NCI-H2227 (cell line): Measurements from ENCODE around the gene OR5T3.
"Not testable (repeated sequence)": the region's sequence is repeated elsewhere in the genome, so short reads cannot be mapped to it uniquely, and the experiment has no call there.

Source experiments
- DNase-seq: peaks from one replicate; lab custom pipeline; 2025; ENCODE audit not compliant: unreplicated experiment; lab: John Stamatoyannopoulos, UW

OR5T3 gene

DNA sequence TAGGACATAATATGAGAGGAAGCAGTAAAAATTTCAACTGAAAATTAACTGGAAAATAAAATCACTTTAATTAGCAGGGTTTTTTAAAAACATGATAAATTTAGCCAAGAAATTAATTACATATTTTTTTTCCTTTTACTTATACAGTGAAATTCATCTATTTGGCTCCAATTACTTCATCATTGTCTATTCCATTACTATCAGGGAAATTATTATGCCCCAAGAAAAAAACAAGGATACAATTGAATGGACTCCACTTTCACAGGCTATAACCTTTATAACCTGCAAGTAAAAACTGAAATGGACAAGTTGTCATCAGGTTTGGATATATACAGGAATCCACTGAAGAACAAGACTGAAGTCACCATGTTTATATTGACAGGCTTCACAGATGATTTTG is at the start of gene OR5T3:
TSS of gene OR5T3 (plus strand) at position 301 of the 400 bp plus-strand sequence. CDS start at position 301, 0 bp downstream.
- DNase-seq, result no peak

DNA sequence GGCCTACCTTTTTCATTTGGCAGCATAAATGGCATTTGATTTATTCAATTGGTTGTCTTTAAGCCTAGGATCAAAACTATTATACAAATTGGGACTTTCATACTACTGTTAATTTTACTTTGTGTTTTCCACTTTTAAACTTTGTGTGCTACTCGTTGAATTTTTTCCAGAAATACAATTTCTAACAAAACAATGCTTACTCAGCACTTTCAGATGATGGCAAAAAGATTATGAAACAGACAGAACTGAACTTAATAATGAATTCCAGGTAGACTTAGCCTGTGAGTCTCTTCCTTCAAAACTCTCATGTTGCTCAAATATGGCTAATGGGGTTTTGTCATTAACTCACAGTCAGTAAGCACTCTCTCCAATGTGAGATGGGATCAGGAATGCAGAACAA is 44.3 kb upstream of the OR5T3 start:
- no peak for DNase-seq

DNA sequence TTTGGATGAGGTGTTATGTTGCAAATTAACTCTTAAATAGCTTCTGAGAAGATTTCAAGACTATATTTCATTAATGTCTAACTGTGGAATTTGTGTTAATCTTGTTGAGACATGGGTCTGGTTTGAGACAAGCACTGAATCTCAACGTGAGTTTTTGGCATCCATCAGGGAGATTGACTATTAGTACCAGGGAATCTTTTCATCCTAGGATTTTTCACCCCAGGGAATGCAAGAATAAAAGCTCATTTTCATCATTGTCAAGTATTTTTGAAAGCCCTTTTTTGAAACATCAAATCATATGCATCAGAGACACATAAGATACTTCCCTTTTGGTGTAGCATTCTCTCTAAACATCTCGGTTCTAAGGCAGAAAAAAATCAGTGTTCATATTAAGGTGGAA is 37.5 kb upstream of the OR5T3 start:
- DNase-seq, result no peak

DNA sequence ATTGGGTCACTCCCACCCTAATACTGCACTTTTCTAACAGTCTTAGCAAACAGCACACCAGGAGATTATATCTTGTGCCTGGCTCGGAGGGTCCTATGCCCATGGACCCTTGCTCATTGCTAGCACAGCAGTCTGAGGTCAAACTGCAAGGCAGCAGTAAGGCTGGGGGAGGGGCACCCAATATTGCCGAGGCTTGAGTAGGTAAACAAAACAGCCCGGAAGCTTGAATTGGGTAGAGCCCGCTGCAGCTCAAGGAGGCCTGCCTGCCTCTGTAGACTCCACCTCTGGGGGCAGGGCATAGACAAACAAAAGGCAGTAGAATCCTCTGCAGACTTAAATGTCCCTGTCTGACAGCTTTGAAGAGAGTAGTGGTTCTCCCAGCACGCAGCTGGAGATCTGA is 32.3 kb upstream of the OR5T3 start:
- DNase-seq, result not testable (repeated sequence)

DNA sequence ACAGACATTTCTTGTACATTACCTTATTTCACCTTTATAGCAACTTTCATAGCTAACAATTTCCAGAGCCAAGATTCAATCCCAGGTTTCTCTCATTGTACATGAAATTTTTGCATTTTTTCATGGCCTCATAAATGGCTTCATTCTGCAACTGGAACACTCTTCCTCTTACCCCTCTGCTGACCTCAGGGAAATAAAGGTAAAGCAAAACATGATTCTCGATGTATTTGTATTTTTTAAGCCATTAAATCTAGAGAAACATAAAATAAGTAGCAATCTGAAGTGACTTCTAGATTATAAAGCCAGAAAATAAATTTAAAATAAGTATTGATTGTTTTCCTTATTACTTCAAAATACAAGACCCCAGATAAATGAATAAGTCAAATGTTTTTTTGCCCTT is 17.9 kb upstream of the OR5T3 start, which contains the start of gene OR5T2:
TSS of gene OR5T2 (minus strand) at position 101 of the 400 bp plus-strand sequence. CDS start 1,193 bp downstream, outside the sequence.
- DNase-seq, result no peak

DNA sequence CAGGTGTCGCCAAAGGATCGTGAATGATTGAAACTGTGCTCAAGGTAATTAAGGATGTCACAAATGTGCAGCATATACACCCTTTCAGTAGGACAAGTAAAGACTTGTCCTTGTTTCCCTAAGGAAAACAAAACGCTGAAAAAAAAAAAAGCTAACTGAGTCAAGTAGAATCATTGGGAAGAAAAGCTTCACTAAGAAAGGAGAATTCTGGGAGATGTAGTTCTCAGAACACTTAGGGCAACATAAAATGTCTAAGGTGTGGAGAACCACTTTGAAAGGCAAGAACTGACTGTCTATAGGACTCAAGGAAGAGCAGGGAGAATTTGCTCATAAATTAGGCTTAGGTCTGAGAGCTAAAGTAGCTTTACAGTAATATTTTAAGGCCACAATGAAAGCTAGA is 19.0 kb downstream of the OR5T3 start:
- no peak for DNase-seq

DNA sequence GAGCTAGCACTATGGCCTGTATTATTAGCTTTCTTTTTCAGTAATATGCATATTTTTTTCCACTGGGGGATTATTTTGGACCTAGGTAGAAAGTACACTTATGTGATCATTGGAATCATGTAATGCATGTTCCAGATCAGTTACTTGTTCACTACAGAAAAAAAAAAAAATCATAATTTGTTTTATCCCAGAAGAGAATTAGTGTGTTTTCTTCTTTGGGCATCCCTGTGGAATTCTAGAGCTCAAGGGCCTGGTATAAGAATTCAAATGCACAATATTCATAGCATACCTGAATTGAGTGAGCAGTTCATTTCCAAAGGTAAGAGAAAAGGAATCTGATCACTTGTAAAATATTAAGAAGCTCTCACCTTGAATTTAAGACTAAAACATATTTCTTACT is 21.8 kb downstream of the OR5T3 start, which contains the start of gene OR5T1:
TSS of gene OR5T1 (plus strand) at position 301 of the 400 bp plus-strand sequence. CDS start 1,485 bp downstream, outside the sequence.
- DNase-seq, result no peak

DNA sequence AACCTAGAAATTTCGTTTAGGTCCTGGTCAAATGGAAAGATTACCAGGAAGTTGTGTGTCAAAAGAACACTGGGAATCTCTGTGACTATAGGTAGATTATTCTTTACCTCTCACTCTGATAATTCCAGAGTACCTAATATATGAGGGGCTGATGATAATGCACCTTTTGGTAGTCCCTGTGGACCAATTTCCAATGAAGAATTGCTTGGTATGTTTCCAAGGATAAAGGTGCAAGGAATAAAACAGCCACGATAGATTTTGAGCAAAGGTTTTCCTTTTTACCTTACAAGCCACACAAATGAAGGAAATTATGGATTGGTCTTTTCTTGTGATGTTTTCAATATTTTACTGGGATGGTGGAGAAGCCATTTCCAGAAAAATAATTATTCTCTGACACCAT is 40.1 kb downstream of the OR5T3 start, which contains the start of gene OR8H1:
TSS of gene OR8H1 (minus strand) at position 101 of the 400 bp plus-strand sequence. CDS start 1,192 bp downstream, outside the sequence.
- DNase-seq, result no peak

DNA sequence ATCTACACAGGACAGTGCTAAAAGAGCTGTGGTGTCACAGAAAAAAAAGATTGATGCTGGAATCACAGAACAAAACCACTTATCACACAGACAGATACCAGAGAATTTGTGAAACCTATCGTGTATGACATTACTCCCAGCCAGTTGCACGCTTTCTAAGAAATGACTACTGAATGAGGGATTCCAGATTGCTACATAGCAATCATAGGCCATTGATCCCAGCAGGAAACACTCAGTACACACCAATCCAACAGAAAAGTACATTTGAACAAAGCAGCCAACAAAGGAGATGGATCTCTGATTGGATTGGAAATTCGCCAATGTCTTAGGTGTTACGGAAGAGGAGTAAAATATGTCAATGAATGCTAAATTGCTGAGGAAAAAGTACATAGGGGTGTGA is 44.8 kb downstream of the OR5T3 start:
- no peak for DNase-seq
